ENCODE results near the gene CFAP141. TPM values are rescaled to one million over a fixed set of nuclear protein-coding genes. Genes with fewer than 3 reads are reported as not detected.
A peak's percentile ranks its signal among the peaks of the same experiment; 100 is the strongest.

Gene CFAP141
- total and polyA plus RNA-seq, 2 of the 13 experiments (the other 11 are each of a cell fraction or from before 2014, with no cell fraction given) = not detected

DNA sequence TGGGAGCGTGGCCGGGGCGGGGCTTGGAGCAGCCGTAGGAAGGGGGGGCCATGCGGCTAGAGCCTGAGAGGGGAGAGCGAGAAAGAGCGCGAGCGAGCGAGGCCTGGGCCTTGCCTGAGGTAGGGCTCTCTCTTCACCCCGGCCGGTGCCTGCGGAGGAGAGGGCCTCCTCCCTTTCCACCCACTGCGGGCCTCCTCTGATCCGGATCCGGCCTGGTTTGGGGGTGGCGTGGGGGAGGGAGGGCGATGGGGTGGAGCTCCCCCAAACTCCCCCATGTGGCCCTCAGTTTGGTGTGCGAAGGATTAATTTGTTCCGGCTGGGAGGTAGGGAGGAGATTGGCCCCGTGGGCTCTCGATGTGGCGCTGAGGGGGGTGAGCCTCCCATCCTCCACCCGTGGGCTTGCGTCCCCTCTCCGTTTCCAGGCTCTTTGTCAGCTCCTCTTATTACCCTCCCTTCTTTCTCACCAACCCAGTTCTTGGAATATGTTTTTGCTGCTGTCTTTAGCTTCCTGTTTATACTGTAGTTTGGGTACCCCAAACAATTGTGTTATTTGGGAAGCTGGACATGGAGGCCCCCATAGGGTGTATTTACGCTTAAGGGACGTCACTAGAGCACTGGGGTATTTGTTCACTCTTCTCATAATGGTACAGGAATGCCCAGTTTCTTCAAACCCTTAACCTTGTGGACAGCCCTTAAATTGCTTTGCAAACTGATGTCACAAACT is 15.3 kb upstream of the CFAP141 start (continued):
- TF ChIP-seq SNAPC4 (CRISPR knock-in tag; IDR thresholded peaks at IDR 0.05) (no peak), E2F2 (CRISPR knock-in tag; IDR thresholded peaks at IDR 0.05; ENCODE audit: borderline replicate concordance) (no peak), MZF1 (CRISPR knock-in tag; IDR thresholded peaks at IDR 0.05; ENCODE audit: borderline replicate concordance) (no peak), ZNF577 (CRISPR knock-in tag; IDR thresholded peaks at IDR 0.05; ENCODE audit: borderline replicate concordance, low read depth) (no peak), IRX3 (CRISPR knock-in tag; IDR thresholded peaks at IDR 0.05; ENCODE audit: borderline replicate concordance, low read depth) (0 out of 2 replicates have a peak, but pooled peaks have one; percentile 26), ZNF543 (CRISPR knock-in tag; IDR thresholded peaks at IDR 0.05) (peak; percentile 65; the same call in 1 of the 2 replicates), SMAD3 (CRISPR knock-in tag; IDR thresholded peaks at IDR 0.05) (no peak), PLSCR1 (CRISPR knock-in tag; IDR thresholded peaks at IDR 0.05; ENCODE audit: borderline replicate concordance) (no peak), ZNF629 (CRISPR knock-in tag; conservative IDR thresholded peaks at IDR 0.05) (no peak), ZNF777 (CRISPR knock-in tag; IDR thresholded peaks at IDR 0.05) (no peak), ARNT (IDR thresholded peaks at IDR 0.05) (no peak), ESRRA (CRISPR knock-in tag; IDR thresholded peaks at IDR 0.05; ENCODE audit: low read depth) (0 out of 2 replicates have a peak, but pooled peaks have one; percentile 16), ZSCAN12 (CRISPR knock-in tag; IDR thresholded peaks at IDR 0.05) (no peak), ZFX (CRISPR knock-in tag; IDR thresholded peaks at IDR 0.05; ENCODE audit: low read depth) (peak; percentile 10)
- TF ChIP-seq, protein P1, sequence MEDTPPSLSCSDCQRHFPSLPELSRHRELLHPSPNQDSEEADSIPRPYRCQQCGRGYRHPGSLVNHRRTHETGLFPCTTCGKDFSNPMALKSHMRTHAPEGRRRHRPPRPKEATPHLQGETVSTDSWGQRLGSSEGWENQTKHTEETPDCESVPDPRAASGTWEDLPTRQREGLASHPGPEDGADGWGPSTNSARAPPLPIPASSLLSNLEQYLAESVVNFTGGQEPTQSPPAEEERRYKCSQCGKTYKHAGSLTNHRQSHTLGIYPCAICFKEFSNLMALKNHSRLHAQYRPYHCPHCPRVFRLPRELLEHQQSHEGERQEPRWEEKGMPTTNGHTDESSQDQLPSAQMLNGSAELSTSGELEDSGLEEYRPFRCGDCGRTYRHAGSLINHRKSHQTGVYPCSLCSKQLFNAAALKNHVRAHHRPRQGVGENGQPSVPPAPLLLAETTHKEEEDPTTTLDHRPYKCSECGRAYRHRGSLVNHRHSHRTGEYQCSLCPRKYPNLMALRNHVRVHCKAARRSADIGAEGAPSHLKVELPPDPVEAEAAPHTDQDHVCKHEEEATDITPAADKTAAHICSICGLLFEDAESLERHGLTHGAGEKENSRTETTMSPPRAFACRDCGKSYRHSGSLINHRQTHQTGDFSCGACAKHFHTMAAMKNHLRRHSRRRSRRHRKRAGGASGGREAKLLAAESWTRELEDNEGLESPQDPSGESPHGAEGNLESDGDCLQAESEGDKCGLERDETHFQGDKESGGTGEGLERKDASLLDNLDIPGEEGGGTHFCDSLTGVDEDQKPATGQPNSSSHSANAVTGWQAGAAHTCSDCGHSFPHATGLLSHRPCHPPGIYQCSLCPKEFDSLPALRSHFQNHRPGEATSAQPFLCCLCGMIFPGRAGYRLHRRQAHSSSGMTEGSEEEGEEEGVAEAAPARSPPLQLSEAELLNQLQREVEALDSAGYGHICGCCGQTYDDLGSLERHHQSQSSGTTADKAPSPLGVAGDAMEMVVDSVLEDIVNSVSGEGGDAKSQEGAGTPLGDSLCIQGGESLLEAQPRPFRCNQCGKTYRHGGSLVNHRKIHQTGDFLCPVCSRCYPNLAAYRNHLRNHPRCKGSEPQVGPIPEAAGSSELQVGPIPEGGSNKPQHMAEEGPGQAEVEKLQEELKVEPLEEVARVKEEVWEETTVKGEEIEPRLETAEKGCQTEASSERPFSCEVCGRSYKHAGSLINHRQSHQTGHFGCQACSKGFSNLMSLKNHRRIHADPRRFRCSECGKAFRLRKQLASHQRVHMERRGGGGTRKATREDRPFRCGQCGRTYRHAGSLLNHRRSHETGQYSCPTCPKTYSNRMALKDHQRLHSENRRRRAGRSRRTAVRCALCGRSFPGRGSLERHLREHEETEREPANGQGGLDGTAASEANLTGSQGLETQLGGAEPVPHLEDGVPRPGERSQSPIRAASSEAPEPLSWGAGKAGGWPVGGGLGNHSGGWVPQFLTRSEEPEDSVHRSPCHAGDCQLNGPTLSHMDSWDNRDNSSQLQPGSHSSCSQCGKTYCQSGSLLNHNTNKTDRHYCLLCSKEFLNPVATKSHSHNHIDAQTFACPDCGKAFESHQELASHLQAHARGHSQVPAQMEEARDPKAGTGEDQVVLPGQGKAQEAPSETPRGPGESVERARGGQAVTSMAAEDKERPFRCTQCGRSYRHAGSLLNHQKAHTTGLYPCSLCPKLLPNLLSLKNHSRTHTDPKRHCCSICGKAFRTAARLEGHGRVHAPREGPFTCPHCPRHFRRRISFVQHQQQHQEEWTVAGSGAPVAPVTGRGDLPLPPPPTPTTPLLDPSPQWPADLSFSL (CRISPR knock-in tag; IDR thresholded peaks at IDR 0.05) = no peak

Data from HepG2 (cell line).